Activated T-cell treated with anti-CD3 and anti-CD28 coated beads, Interleukin-2, amount 50 U/mL, for 72 hours (primary cell): Measurements from ENCODE around the gene KDM3B. TPM values are rescaled to one million over a fixed set of nuclear protein-coding genes. Genes with fewer than 3 reads are reported as not detected.
A peak's percentile ranks its signal among the peaks of the same experiment; 100 is the strongest.

Experiments used
- ATAC-seq, 2 donors: fragments of 150-1000 bp; cut with Tn5 transposase; replicated peaks in 1 of 2; 2 replicates each; pipeline ENCODE4 v1.10.0; 2021; ENCODE audit warnings: moderate library complexity in 2 of 2, mild to moderate bottlenecking in 1 of 2
- DNase-seq, 2 donors: peaks; one replicate each; pipeline ENCODE4 v3.0.0; 2021 to 2022; ENCODE audit warnings: mixed read lengths in 1 of 2
- H3K27ac Mint-ChIP-seq: one replicate; pipeline ENCODE4 v1.8.0; 2022; ENCODE audit warnings: mild to moderate bottlenecking, moderate library complexity, mixed read lengths
- H3K27me3 Mint-ChIP-seq: one replicate; pipeline ENCODE4 v1.8.0; 2022; ENCODE audit warnings: low read depth, mixed read lengths
- H3K36me3 Mint-ChIP-seq, 2 donors: one replicate each; pipeline ENCODE4 v1.8.0; 2022; ENCODE audit warnings: mixed read lengths in 2 of 2, mild to moderate bottlenecking in 1 of 2; ENCODE audit not compliant: insufficient read depth in 2 of 2
- H3K4me1 Mint-ChIP-seq: one replicate; pipeline ENCODE4 v1.8.0; 2022; ENCODE audit warnings: low read depth, mixed read lengths
- H3K4me3 Mint-ChIP-seq, 2 donors: one replicate each; pipeline ENCODE4 v1.8.0; 2022; ENCODE audit warnings: mild to moderate bottlenecking in 2 of 2, mixed read lengths in 2 of 2, moderate library complexity in 2 of 2
- H3K9me3 Mint-ChIP-seq, 2 donors: one replicate each; pipeline ENCODE4 v1.8.0; 2022; ENCODE audit warnings: mixed read lengths in 2 of 2
- total RNA-seq, 2 donors: library from RNA; stranded (reverse); gene quantifications; one replicate each; pipeline ENCODE4 v1.2.3, GENCODE V29; 2022

KDM3B gene
- total RNA-seq, 2 donors from 2014 or later, result 59.5 to 67.2 TPM

GRCh38 chr5:138353560-138354080, 1.1 kb downstream of the KDM3B start:
- Mint-ChIP-seq H3K36me3 (peaks cover 9 to 11% of the 10 kb centered on the region in 2 donors), H3K9me3 (peaks cover 0 to 5% of the 10 kb centered on the region in 2 donors), H3K4me3 (peak overlapping the region; percentile 94 to 98), H3K27ac (peak overlapping the region; percentile 91), H3K4me1 (peaks cover 44% of the 10 kb centered on the region), H3K27me3 (no peaks in the 10 kb centered on the region)
- ATAC-seq (peak in 1 of 2 donors; percentile 6), DNase-seq (peak in 1 of 2 donors; percentile 43)

- H3K36me3 Mint-ChIP-seq, result peaks cover 9 to 11% of the 10 kb centered on the region in 2 donors
- peak overlapping the region; percentile 91 for H3K27ac Mint-ChIP-seq
- DNase-seq, result no peak
- H3K27me3 Mint-ChIP-seq, result no peaks in the 10 kb centered on the region
- ATAC-seq, result no peak
- peaks cover 0 to 5% of the 10 kb centered on the region in 2 donors for H3K9me3 Mint-ChIP-seq
- H3K4me1 Mint-ChIP-seq, result peaks cover 45% of the 10 kb centered on the region
- peak overlapping the region; percentile 94 to 98 for H3K4me3 Mint-ChIP-seq
Measured at GRCh38 chr5:138354387-138354786, 1.9 kb downstream of the KDM3B start.

- Mint-ChIP-seq H3K4me3 (peak overlapping the region; percentile 94 to 98), H3K4me1 (peaks cover 51% of the 10 kb centered on the region), H3K36me3 (peaks cover 9 to 11% of the 10 kb centered on the region in 2 donors), H3K27me3 (no peaks in the 10 kb centered on the region), H3K9me3 (peaks cover 0 to 5% of the 10 kb centered on the region in 2 donors), H3K27ac (peak overlapping the region; percentile 91)
- ATAC-seq, result peak; percentile 69 to 76
- DNase-seq, result peak; percentile 73 to 77
Measured at GRCh38 chr5:138354926-138355378, 2.5 kb downstream of the KDM3B start.

GRCh38 chr5:138359621-138360020, 7.1 kb downstream of the KDM3B start:
- no peak for DNase-seq
- no peak overlapping the region for H3K4me3 Mint-ChIP-seq
- no peaks in the 10 kb centered on the region for H3K9me3 Mint-ChIP-seq
- H3K36me3 Mint-ChIP-seq, result peaks cover 0 to 4% of the 10 kb centered on the region in 2 donors
- peaks cover 55% of the 10 kb centered on the region for H3K4me1 Mint-ChIP-seq
- H3K27ac Mint-ChIP-seq, result peak overlapping the region; percentile 42
- no peaks in the 10 kb centered on the region for H3K27me3 Mint-ChIP-seq
- no peak for ATAC-seq

DNA sequence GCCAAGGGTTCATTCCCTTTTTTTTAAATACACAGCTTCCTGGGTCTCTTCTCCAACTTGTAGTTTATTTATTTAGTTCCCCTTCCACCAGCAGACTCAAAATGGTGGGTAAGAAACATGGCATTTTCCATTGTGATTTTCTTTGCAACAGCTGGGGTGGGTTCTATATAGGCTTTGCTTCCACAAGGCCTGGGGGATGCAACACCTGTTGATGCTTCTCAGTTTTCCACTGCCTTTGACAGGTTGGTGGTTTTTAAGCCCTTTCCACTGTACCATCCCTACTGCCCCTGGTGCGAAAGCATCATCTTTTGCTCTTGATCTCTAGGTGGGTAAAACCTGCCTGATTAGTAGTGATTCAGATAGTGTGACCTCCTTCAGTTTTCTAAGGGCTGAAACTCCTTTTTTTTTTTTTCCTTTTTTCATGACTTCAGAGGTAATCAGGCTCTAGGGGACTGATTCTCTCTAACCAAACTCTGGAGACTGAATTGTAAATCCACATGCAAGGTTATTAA, 8.5 kb downstream of the KDM3B start:
- H3K27me3 Mint-ChIP-seq, result no peaks in the 10 kb centered on the region
- peaks cover 42% of the 10 kb centered on the region for H3K4me1 Mint-ChIP-seq
- H3K27ac Mint-ChIP-seq, result peak overlapping the region; percentile 24
- no peak for ATAC-seq
- H3K9me3 Mint-ChIP-seq, result no peaks in the 10 kb centered on the region
- no peak for DNase-seq
- peaks cover 0 to 4% of the 10 kb centered on the region in 2 donors for H3K36me3 Mint-ChIP-seq
- no peak overlapping the region for H3K4me3 Mint-ChIP-seq

DNA sequence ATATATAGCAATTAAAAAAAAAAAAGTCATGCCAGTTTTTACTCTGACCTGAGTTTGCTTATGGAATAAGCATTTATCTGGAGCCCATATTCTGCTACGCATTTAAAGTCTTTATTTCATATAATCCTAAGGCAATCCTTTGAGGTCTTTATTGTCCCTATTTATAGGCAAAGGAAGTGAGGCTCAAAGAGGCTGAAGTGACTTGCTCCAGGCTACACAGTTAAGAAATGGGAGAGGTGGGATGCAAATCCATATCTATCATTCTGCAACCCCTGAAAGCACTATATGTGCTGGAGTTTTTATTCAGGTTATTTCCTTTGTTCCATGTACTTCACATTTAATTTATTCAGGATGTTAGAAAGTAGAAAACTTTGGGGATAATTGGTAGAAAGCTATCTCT, 12.1 kb downstream of the KDM3B start:
- H3K27me3 Mint-ChIP-seq, result no peaks in the 10 kb centered on the region
- no peak overlapping the region for H3K4me3 Mint-ChIP-seq
- H3K4me1 Mint-ChIP-seq, result peaks cover 53% of the 10 kb centered on the region
- no peaks in the 10 kb centered on the region for H3K9me3 Mint-ChIP-seq
- DNase-seq (no peak), ATAC-seq (no peak)
- peaks cover 0 to 4% of the 10 kb centered on the region in 2 donors for H3K36me3 Mint-ChIP-seq
- H3K27ac Mint-ChIP-seq, result no peak overlapping the region

GRCh38 chr5:138366632-138367382, 14.3 kb downstream of the KDM3B start:
- Mint-ChIP-seq H3K27me3 (no peaks in the 10 kb centered on the region), H3K4me1 (peaks cover 40% of the 10 kb centered on the region), H3K27ac (no peak overlapping the region), H3K9me3 (no peaks in the 10 kb centered on the region), H3K4me3 (no peak overlapping the region), H3K36me3 (peaks cover 0 to 4% of the 10 kb centered on the region in 2 donors)
- ATAC-seq (no peak), DNase-seq (no peak)

DNA sequence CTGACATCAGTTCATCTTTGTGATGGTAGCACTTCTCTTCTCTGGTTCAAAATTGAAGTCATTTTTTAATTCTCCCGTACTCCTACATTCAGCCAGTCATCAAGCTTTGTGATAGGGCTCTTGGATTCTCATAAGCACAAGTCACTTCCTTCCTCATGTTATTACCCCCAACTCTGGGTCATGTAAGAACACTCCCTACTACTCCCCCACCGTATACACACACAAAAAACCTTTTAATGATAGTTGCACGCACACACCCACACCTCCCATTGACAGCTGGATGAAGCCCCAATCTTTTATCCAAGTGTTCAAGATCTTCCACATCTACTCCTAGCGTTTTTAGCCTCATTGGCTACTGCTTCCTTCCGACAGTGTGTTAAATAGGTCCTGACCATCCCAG, 16.8 kb downstream of the KDM3B start:
- DNase-seq (no peak), ATAC-seq (no peak)
- no peak overlapping the region for H3K4me3 Mint-ChIP-seq
- no peaks in the 10 kb centered on the region for H3K27me3 Mint-ChIP-seq
- peaks cover 0 to 2% of the 10 kb centered on the region in 2 donors for H3K36me3 Mint-ChIP-seq
- H3K9me3 Mint-ChIP-seq, result no peaks in the 10 kb centered on the region
- H3K4me1 Mint-ChIP-seq, result peaks cover 33% of the 10 kb centered on the region
- H3K27ac Mint-ChIP-seq, result peak overlapping the region; percentile 68

DNA sequence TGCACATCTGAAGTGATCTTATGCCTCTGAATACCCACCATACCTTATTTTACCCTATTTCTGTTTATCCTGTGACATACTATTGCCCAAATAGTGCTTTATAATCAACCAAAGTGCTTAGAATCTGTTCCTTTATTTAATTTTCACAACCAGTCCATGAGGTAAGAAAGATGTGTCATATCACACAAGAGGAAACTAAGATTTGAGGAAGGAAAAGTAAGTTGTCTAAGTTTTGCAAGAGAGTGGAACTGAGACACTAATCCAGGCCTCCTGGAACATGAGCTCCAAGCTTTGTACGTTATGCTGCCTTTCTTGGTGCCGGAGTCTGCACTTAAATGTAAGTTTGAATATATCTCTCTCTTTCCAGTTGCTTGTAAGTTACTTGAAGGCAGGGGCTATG, 17.2 kb downstream of the KDM3B start:
- DNase-seq (no peak), ATAC-seq (no peak)
- H3K27me3 Mint-ChIP-seq, result no peaks in the 10 kb centered on the region
- peaks cover 0 to 2% of the 10 kb centered on the region in 2 donors for H3K36me3 Mint-ChIP-seq
- H3K9me3 Mint-ChIP-seq, result no peaks in the 10 kb centered on the region
- H3K27ac Mint-ChIP-seq, result peak overlapping the region; percentile 68
- H3K4me1 Mint-ChIP-seq, result peaks cover 29% of the 10 kb centered on the region
- no peak overlapping the region for H3K4me3 Mint-ChIP-seq

- peaks cover 0 to 5% of the 10 kb centered on the region in 2 donors for H3K36me3 Mint-ChIP-seq
- no peak overlapping the region for H3K27ac Mint-ChIP-seq
- H3K9me3 Mint-ChIP-seq, result no peaks in the 10 kb centered on the region
- ATAC-seq (no peak), DNase-seq (no peak)
- peaks cover 29% of the 10 kb centered on the region for H3K4me1 Mint-ChIP-seq
- no peak overlapping the region for H3K4me3 Mint-ChIP-seq
- H3K27me3 Mint-ChIP-seq, result no peaks in the 10 kb centered on the region
Measured at GRCh38 chr5:138370537-138370936, 18.1 kb downstream of the KDM3B start.

DNA sequence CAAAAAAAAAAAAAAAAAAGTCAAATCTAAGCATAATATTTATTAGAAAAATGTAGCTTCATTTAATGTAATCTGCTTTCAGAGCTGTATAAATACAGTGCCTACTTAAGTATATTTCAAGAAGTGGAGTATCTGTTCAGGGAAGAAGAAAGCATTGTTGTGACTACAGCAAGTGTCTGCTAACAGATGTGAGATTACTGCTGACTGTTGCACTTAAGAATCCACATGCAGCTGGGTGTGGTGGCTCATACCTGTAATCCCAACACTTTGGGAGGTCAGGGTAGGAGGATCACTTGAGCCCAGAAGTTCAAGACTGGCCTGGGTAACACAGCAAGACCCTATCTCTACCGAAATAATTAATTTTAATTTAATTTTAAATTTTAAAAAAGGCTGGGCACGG, 19.0 kb downstream of the KDM3B start:
- peaks cover 24% of the 10 kb centered on the region for H3K4me1 Mint-ChIP-seq
- H3K4me3 Mint-ChIP-seq, result no peak overlapping the region
- H3K27ac Mint-ChIP-seq, result no peak overlapping the region
- no peaks in the 10 kb centered on the region for H3K9me3 Mint-ChIP-seq
- no peak for DNase-seq
- no peak for ATAC-seq
- H3K27me3 Mint-ChIP-seq, result no peaks in the 10 kb centered on the region
- peaks cover 0 to 5% of the 10 kb centered on the region in 2 donors for H3K36me3 Mint-ChIP-seq

- peak overlapping the region; percentile 33 for H3K27ac Mint-ChIP-seq
- DNase-seq (no peak), ATAC-seq (peak; percentile 39 to 68)
- no peak overlapping the region for H3K4me3 Mint-ChIP-seq
- H3K4me1 Mint-ChIP-seq, result peaks cover 17% of the 10 kb centered on the region
- H3K36me3 Mint-ChIP-seq, result peaks cover 0 to 5% of the 10 kb centered on the region in 2 donors
- H3K27me3 Mint-ChIP-seq, result no peaks in the 10 kb centered on the region
- H3K9me3 Mint-ChIP-seq, result no peaks in the 10 kb centered on the region
Measured at GRCh38 chr5:138372225-138372624, 19.7 kb downstream of the KDM3B start.

DNA sequence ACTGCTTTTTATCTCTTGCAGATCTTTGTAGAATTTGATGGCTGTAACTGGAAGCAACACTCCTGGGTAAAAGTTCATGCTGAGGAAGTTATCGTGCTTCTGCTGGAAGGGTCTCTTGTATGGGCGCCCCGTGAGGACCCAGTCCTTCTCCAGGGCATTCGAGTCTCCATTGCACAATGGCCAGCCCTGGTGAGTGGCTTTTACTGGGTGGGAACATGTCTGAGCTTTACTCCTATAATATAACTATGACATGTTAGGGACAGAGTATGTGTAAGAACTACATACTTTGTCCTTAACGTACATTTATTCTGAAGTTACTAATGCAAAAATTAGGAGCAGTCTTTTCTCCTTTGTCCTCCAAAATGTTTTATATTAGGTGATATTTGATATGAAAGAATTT, 20.2 kb downstream of the KDM3B start:
- H3K4me1 Mint-ChIP-seq, result peaks cover 17% of the 10 kb centered on the region
- ATAC-seq (no peak), DNase-seq (no peak)
- H3K27ac Mint-ChIP-seq, result peak overlapping the region; percentile 33
- H3K36me3 Mint-ChIP-seq, result peaks cover 0 to 5% of the 10 kb centered on the region in 2 donors
- H3K4me3 Mint-ChIP-seq, result no peak overlapping the region
- no peaks in the 10 kb centered on the region for H3K9me3 Mint-ChIP-seq
- no peaks in the 10 kb centered on the region for H3K27me3 Mint-ChIP-seq
